Suprapubic skin (tissue), 4 donors: ENCODE measurements around the gene PFKFB4. TPM values are rescaled to one million over a fixed set of nuclear protein-coding genes. Genes with fewer than 3 reads are reported as not detected.
"Not testable (repeated sequence)": the region's sequence is repeated elsewhere in the genome, so short reads cannot be mapped to it uniquely, and the experiment has no call there.

Source experiments
- DNase-seq, 2 donors: peaks; one replicate each; pipeline ENCODE4 v3.0.0-alpha.2; 2019; ENCODE audit warnings: low spot score in 2 of 2
- H3K27ac ChIP-seq: fragments of 200-600 bp; sonication (generic); one replicate; pipeline ENCODE4 v1.5.1; 2019
- H3K27me3 ChIP-seq: fragments of 200-600 bp; sonication (generic); one replicate; pipeline ENCODE4 v1.5.1; 2019
- H3K36me3 ChIP-seq: fragments of 200-600 bp; sonication (generic); one replicate; pipeline ENCODE4 v1.5.1; 2019
- H3K4me1 ChIP-seq: fragments of 200-600 bp; sonication (generic); one replicate; pipeline ENCODE4 v1.5.1; 2019
- H3K4me3 ChIP-seq: fragments of 200-600 bp; sonication (generic); one replicate; pipeline ENCODE4 v1.5.1; 2019; ENCODE audit warnings: mild to moderate bottlenecking
- H3K9me3 ChIP-seq: fragments of 200-600 bp; sonication (generic); one replicate; pipeline ENCODE4 v1.5.1; 2019
- EP300 ChIP-seq: sonication (generic); formaldehyde crosslinking; IDR thresholded peaks from one replicate; pipeline ENCODE4 v1.6.1; 2017; ENCODE audit warnings: antibody characterized with exemption
- POLR2A ChIP-seq, 2 donors: fragments of 450-650 bp; IDR thresholded peaks; one replicate each; pipeline ENCODE4 v1.6.1; 2017; ENCODE audit warnings: antibody characterized with exemption in 2 of 2, mild to moderate bottlenecking in 2 of 2, moderate library complexity in 2 of 2
- POLR2AphosphoS5 ChIP-seq, 3 donors: sonication (generic); formaldehyde crosslinking; IDR thresholded peaks; one replicate each; pipeline ENCODE4 v1.6.1; 2017; ENCODE audit warnings: antibody characterized with exemption in 3 of 3
- WGBS: methylation state at CpG from one replicate; pipeline ENCODE4 v1.1.5; 2018; 5-methylcytosine and 5-hydroxymethylcytosine counted together
- total RNA-seq, 4 donors: library from RNA; depleted of rRNA; stranded (reverse); fragments of >200 nt; gene quantifications; one replicate each; pipeline ENCODE4 v1.1.0, GENCODE V29; 2016
- TF ChIP-seq, protein P1 (sequence below), 2 donors: fragments of 200-600 bp in 1 of 2; fragments of 450-650 bp in 1 of 2; sonication (generic) in 1 of 2; IDR thresholded peaks; one replicate each; pipeline ENCODE4 v1.5.1; 2016 to 2019; ENCODE audit warnings: antibody characterized with exemption in 2 of 2, mild to moderate bottlenecking in 1 of 2, moderate library complexity in 1 of 2

The PFKFB4 gene
- total RNA-seq, 4 donors from 2014 or later = 3.6 to 12.7 (median 8.3) TPM

DNA sequence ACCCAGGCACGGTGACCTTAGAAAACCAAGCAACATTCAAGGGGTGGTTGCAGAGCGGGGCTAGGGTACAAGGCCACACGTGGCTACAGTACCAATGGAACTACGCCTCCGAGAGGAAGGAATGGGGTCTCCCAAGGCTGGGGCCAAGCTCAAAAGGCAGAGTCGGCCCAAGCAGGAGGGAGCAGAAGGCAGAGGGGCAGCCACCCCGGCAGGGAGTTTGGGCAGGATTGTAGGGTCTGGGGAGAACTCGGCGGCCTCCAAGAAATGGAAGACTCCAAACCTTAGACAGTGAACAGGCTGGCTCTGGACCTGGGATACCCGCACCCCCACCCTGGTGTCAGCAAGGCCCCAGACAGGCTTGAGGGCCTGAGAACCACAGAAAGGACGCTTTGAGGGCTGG lies 81.4 kb downstream of the PFKFB4 start:
- Histone ChIP-seq H3K9me3 (no peaks in the 10 kb centered on the region), H3K27ac (no peak overlapping the region), H3K4me1 (peaks cover 33% of the 10 kb centered on the region), H3K4me3 (no peak overlapping the region), H3K36me3 (peaks cover 8% of the 10 kb centered on the region), H3K27me3 (no peaks in the 10 kb centered on the region)
- WGBS = 82% methylated on average over 10 of the region's 11 CpGs
- DNase-seq = no peak
- TF ChIP-seq EP300 (no peak), POLR2AphosphoS5 (IDR thresholded peaks at IDR 0.05) (no peak), POLR2A (IDR thresholded peaks at IDR 0.05) (no peak)
- TF ChIP-seq, protein P1, sequence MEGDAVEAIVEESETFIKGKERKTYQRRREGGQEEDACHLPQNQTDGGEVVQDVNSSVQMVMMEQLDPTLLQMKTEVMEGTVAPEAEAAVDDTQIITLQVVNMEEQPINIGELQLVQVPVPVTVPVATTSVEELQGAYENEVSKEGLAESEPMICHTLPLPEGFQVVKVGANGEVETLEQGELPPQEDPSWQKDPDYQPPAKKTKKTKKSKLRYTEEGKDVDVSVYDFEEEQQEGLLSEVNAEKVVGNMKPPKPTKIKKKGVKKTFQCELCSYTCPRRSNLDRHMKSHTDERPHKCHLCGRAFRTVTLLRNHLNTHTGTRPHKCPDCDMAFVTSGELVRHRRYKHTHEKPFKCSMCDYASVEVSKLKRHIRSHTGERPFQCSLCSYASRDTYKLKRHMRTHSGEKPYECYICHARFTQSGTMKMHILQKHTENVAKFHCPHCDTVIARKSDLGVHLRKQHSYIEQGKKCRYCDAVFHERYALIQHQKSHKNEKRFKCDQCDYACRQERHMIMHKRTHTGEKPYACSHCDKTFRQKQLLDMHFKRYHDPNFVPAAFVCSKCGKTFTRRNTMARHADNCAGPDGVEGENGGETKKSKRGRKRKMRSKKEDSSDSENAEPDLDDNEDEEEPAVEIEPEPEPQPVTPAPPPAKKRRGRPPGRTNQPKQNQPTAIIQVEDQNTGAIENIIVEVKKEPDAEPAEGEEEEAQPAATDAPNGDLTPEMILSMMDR (IDR thresholded peaks at IDR 0.05) = no peak

DNA sequence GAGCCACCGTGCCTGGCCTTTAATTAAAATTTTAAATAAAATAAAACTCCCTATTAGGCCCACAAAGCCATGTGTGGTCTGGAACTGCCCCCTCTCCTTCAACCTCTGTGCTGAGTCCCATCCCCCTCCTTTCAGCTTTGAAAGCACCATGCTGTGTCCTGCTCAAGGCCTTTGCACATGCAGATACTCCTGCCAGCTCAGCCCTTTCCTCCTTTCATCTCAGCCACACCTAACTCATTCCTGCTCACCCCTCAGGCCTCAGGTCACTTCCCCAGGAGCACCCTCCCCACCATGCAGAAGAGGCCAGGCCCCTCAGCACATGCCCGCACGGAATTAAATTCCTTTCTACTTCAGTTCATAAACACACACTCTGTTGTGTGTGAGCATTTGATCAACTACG lies 82.0 kb downstream of the PFKFB4 start:
- no peak overlapping the region for H3K4me3 ChIP-seq
- TF ChIP-seq, protein P1 (IDR thresholded peaks at IDR 0.05) = no peak
- TF ChIP-seq EP300 (no peak), POLR2A (IDR thresholded peaks at IDR 0.05) (no peak), POLR2AphosphoS5 (IDR thresholded peaks at IDR 0.05) (no peak)
- H3K36me3 ChIP-seq = peaks cover 11% of the 10 kb centered on the region
- H3K27me3 ChIP-seq = no peaks in the 10 kb centered on the region
- no peak for DNase-seq
- H3K27ac ChIP-seq = no peak overlapping the region
- peaks cover 39% of the 10 kb centered on the region for H3K4me1 ChIP-seq
- H3K9me3 ChIP-seq = no peaks in the 10 kb centered on the region
- WGBS = 68% methylated on average over 4 of the region's 4 CpGs

DNA sequence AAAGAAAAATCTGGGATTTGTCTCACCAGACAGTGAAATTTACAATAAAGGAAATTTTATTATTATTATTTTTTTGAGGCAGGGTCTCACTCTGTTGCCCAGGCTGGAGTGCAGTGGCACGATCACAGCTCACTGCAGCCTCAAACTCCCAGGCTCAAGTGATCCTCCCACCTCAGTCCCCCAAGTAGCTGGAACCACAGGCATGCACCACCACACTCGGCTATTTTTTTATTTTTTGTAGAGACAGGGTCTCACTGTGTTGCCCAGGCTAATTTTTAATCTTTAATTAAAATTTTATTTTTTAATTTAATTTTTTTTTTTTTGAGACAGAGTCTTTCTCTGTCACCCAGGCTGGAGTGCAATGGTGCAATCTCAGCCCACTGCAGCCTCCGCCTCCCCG lies 82.6 kb downstream of the PFKFB4 start:
- Histone ChIP-seq H3K36me3 (peaks cover 17% of the 10 kb centered on the region), H3K4me1 (peaks cover 45% of the 10 kb centered on the region)
- not testable (repeated sequence) for H3K27ac ChIP-seq, DNase-seq, H3K4me3 ChIP-seq, H3K27me3 ChIP-seq, H3K9me3 ChIP-seq
- WGBS = 94% methylated on average over 4 of the region's 4 CpGs

DNA sequence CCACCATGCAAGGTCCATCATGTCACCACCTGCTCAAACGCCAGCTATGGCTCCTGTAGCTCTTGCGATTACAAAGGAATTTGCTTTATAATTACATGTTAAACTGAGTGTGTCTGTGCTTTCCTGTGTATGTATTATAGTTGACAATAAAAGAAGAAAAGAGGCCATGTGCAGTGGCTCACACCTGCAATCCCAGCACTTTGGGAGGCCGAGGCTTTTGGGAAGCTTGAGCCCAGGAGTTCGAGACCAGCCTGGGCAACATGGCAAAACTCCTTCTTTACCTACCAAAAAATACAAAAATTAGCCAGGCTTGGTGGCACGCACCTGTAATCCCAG lies 83.0 kb downstream of the PFKFB4 start:
- H3K9me3 ChIP-seq = no peaks in the 10 kb centered on the region
- H3K27me3 ChIP-seq = no peaks in the 10 kb centered on the region
- peaks cover 21% of the 10 kb centered on the region for H3K36me3 ChIP-seq
- no peak overlapping the region for H3K4me3 ChIP-seq
- TF ChIP-seq POLR2AphosphoS5 (IDR thresholded peaks at IDR 0.05) = no peak
- no peak for TF ChIP-seq EP300
- no peak for TF ChIP-seq POLR2A (IDR thresholded peaks at IDR 0.05)
- TF ChIP-seq, protein P1 (IDR thresholded peaks at IDR 0.05) = no peak
- 66% methylated on average over 5 of the region's 5 CpGs for WGBS
- peaks cover 49% of the 10 kb centered on the region for H3K4me1 ChIP-seq
- DNase-seq = no peak
- peak overlapping the region; percentile 97 for H3K27ac ChIP-seq

DNA sequence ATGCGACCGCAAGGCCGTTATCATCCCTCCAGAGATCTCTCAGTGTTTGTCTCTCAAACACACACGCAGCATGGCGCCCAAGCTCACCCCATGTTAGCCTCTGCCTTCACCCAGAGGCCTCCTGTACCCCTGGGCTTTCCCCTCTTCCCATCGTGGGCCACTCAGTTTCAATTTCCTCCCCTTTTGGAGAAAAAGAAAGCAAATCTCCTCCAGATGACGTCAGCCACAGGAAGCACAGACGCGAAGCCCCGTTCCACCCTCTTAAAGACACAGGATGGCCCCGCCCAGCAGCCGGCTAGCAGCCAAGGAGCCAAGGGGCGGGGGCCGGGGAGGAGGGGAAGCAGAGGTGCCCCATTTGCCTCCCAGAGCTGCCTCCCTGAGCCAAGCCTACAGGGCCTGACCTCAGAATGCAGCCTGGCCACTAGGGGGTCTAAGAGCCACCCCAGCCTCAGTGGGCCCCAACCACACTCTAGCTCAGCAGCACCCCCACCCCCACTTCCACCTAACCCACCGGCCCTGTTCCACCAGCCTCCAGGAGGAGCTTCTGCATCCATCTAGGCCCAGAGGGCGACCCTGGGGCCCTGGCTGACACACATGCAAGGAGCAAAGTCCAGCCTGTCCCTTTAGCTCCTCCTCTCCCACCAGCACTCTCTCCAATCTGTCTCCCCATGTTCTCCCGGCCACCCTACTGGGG lies 83.5 kb downstream of the PFKFB4 start:
- H3K27me3 ChIP-seq = no peaks in the 10 kb centered on the region
- H3K4me3 ChIP-seq = peak overlapping the region; percentile 68
- peaks cover 55% of the 10 kb centered on the region for H3K4me1 ChIP-seq
- DNase-seq = peak; percentile 95
- 6% methylated on average over 17 of the region's 17 CpGs for WGBS
- peaks cover 22% of the 10 kb centered on the region for H3K36me3 ChIP-seq
- H3K27ac ChIP-seq = peak overlapping the region; percentile 97
- peak in 2 of 3 donors; percentile 39 to 77 for TF ChIP-seq POLR2AphosphoS5 (IDR thresholded peaks at IDR 0.05)
- TF ChIP-seq, protein P1 (IDR thresholded peaks at IDR 0.05) = peak in 1 of 2 donors; percentile 35
- TF ChIP-seq EP300 = no peak
- peak in 1 of 2 donors; percentile 79 for TF ChIP-seq POLR2A (IDR thresholded peaks at IDR 0.05)
- no peaks in the 10 kb centered on the region for H3K9me3 ChIP-seq

DNA sequence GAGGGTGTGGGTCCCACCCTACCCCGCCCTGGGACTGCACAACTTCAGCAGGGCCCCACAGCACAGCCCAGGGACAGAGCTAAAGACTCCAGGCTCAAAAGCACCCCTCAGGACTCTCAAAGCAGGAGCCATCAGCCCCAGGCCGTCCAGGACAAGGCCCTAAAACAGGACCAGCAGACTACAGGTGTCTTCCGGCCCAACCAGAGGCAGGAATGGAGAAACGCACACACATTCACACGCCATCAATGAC lies 84.0 kb downstream of the PFKFB4 start:
- no peaks in the 10 kb centered on the region for H3K27me3 ChIP-seq
- TF ChIP-seq POLR2AphosphoS5 (IDR thresholded peaks at IDR 0.05) (no peak), EP300 (no peak), POLR2A (IDR thresholded peaks at IDR 0.05) (no peak)
- TF ChIP-seq, protein P1 (IDR thresholded peaks at IDR 0.05) = no peak
- H3K4me3 ChIP-seq = peak overlapping the region; percentile 68
- H3K36me3 ChIP-seq = peaks cover 23% of the 10 kb centered on the region
- H3K9me3 ChIP-seq = no peaks in the 10 kb centered on the region
- H3K27ac ChIP-seq = peak overlapping the region; percentile 97
- DNase-seq = no peak
- WGBS = 0% methylated on average over 4 of the region's 5 CpGs
- H3K4me1 ChIP-seq = peaks cover 59% of the 10 kb centered on the region
